ENCODE measurements around the gene LY6G6F. TPM values are rescaled to one million over a fixed set of nuclear protein-coding genes. Genes with fewer than 3 reads are reported as not detected.

Gene LY6G6F
- total and polyA plus RNA-seq, 2 of the 13 experiments (the other 11 are each of a cell fraction or from before 2014, with no cell fraction given), result not detected

DNA sequence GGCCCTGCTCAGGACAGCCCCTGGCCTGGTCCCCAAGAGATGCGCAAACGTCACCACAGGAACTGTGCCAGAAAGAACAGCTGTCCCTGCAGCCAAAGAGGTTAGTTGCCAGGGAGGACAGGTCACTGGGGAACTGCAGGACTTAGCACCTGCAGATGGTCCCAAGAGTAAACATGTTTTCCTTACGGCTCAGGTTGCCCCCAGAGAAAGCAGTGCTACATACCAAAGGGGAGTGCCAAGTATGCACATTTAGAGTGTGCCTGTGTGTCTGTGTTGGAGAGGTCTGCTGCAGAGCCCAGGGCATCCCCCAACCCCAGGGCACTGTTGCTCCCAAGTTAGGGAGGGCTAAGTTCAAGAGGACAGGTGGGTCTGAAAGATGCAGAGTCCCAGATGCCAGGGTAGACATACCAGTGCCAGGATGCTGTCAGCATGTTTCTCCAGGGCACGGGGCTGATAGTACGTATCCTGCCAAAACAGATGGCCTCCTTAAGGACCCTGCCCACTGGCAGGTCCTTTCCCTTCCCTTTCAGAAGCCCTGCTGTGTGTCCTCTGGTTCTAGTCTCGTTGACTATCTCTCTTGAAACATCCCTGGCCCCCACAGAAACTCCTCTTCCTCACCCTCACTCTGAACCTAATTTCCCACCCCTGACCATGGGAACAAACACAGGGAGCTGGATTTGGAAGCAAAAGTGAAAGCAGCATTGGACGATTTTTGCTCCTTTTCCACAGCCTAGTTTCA lies 4.8 kb upstream of the LY6G6F start (continued):
- TF ChIP-seq, protein P1, sequence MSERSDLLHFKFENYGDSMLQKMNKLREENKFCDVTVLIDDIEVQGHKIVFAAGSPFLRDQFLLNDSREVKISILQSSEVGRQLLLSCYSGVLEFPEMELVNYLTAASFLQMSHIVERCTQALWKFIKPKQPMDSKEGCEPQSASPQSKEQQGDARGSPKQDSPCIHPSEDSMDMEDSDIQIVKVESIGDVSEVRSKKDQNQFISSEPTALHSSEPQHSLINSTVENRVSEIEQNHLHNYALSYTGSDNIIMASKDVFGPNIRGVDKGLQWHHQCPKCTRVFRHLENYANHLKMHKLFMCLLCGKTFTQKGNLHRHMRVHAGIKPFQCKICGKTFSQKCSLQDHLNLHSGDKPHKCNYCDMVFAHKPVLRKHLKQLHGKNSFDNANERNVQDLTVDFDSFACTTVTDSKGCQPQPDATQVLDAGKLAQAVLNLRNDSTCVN (CRISPR knock-in tag; IDR thresholded peaks at IDR 0.05; ENCODE audit: borderline replicate concordance), result no peak
- TF ChIP-seq ZNF839 (CRISPR knock-in tag; IDR thresholded peaks at IDR 0.05; ENCODE audit: borderline replicate concordance), result 0 out of 2 replicates have a peak, but pooled peaks have one; percentile 54
- no peak for TF ChIP-seq KDM1A (CRISPR knock-in tag; IDR thresholded peaks at IDR 0.05)
- no peak for TF ChIP-seq NR2F2 (IDR thresholded peaks at IDR 0.05; ENCODE audit: borderline replicate concordance, low read depth)
- peak; percentile 71; the same call in 1 of the 2 replicates for TF ChIP-seq NRL (CRISPR knock-in tag; IDR thresholded peaks at IDR 0.05; ENCODE audit: borderline replicate concordance)
- TF ChIP-seq ZNF746 (CRISPR knock-in tag; IDR thresholded peaks at IDR 0.05), result 0 out of 2 replicates have a peak, but pooled peaks have one; percentile 46
- TF ChIP-seq, protein P2, sequence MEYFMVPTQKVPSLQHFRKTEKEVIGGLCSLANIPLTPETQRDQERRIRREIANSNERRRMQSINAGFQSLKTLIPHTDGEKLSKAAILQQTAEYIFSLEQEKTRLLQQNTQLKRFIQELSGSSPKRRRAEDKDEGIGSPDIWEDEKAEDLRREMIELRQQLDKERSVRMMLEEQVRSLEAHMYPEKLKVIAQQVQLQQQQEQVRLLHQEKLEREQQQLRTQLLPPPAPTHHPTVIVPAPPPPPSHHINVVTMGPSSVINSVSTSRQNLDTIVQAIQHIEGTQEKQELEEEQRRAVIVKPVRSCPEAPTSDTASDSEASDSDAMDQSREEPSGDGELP (IDR thresholded peaks at IDR 0.05; ENCODE audit: borderline replicate concordance, low read depth), result peak; percentile 32; the same call in 1 of the 2 replicates

DNA sequence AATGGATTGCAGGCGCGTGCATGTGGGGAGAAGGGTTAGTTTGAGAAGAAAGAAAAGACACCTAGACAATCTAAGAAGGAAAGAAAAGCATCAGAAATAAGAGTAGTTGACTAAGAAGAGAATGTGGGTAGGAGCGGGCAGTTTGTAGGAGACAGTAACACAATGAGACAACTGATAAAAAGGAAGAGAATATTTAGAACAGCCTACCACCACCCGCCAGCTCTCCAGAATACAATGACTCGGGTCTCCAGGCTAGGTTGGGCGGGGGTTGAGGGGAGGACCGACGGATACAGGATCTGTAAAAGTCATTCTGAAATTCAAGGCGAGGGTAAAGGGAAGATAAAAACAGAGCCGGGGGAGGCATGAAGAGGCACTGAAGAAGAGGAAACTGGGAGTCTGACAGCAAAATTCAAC lies 4.3 kb upstream of the LY6G6F start:
- intact Hi-C loops (cut with micrococcal nuclease; ENCODE audit: unreplicated experiment), result loop anchor here (2.0 to 5.0 kb wide), 2 partner anchors 22 to 35 kb away; partner anchors contain the start of genes CLIC1 and LY6G5C
- DNase-seq (ENCODE audit: low spot score), result no peak
- ChIA-PET POLR2A (interaction anchor here (0.6 to 2.7 kb wide), 21 partner anchors 10 to 439 kb away, joined by 3 to 57 read pairs (median 6); partner anchors contain the start of genes APOM, C6orf47, CLIC1 and CSNK2B), CTCF (ENCODE audit: low intra/inter-chr PET ratio, low total read pairs) (no interaction called here)
- WGBS (ENCODE audit: low lambda C conversion rate), result 5% methylated on average over 10 of the region's 10 CpGs
- Histone ChIP-seq H3K79me2 (ENCODE audit: insufficient read depth, low read length) (peaks cover 22% of the 10 kb centered on the region), H3K4me3 (replicated peaks in 1 of 3; ENCODE audit: insufficient read depth in 1 of 3, low read depth in 2 of 3, low read length in 3 of 3) (peak overlapping the region; percentile 71 to 84 (median 81)), H3K4me2 (ENCODE audit: low read depth, low read length) (peak overlapping the region; percentile 99), H3K36me3 (replicated peaks in 1 of 2; ENCODE audit: control insufficient read depth in 1 of 2, insufficient read depth in 2 of 2, low read length in 2 of 2) (peaks cover 4 to 7% of the 10 kb centered on the region in 2 experiments; a peak in 3 of 5 replicates), H3K4me1 (ENCODE audit: insufficient read depth, low read length) (peaks cover 39% of the 10 kb centered on the region), H3K27ac (ENCODE audit: extremely low read length, insufficient read depth, low read length) (peak overlapping the region; percentile 85), H3K27me3 (ENCODE audit: control insufficient read depth in 1 of 2, insufficient read depth in 2 of 2, low read length in 2 of 2) (peaks cover 0 to 2% of the 10 kb centered on the region in 2 experiments; a peak in 2 of 5 replicates), H4K20me1 (ENCODE audit: insufficient read depth, low read length) (no peaks in the 10 kb centered on the region), H2AFZ (ENCODE audit: low read length) (peak overlapping the region; percentile 48), H3K9me3 (ENCODE audit: low read length) (no peaks in the 10 kb centered on the region), H3K9ac (ENCODE audit: insufficient read depth, low read depth, low read length) (peak overlapping the region; percentile 95)
- FAIRE-seq, result no peak
- ATAC-seq, result peak; percentile 31
- no TSS peak for BruUV-seq (replicated peaks)
- in situ Hi-C loops (cut with HindIII; ENCODE audit: extremely low pct_ligation_motif_present, low pct_unique_long_range_greater_than_20kb), result no loop called here
- TF ChIP-seq, protein P3, sequence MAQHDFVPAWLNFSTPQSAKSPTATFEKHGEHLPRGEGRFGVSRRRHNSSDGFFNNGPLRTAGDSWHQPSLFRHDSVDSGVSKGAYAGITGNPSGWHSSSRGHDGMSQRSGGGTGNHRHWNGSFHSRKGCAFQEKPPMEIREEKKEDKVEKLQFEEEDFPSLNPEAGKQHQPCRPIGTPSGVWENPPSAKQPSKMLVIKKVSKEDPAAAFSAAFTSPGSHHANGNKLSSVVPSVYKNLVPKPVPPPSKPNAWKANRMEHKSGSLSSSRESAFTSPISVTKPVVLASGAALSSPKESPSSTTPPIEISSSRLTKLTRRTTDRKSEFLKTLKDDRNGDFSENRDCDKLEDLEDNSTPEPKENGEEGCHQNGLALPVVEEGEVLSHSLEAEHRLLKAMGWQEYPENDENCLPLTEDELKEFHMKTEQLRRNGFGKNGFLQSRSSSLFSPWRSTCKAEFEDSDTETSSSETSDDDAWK (CRISPR knock-in tag; IDR thresholded peaks at IDR 0.05), result no peak
- TF ChIP-seq, protein P4, sequence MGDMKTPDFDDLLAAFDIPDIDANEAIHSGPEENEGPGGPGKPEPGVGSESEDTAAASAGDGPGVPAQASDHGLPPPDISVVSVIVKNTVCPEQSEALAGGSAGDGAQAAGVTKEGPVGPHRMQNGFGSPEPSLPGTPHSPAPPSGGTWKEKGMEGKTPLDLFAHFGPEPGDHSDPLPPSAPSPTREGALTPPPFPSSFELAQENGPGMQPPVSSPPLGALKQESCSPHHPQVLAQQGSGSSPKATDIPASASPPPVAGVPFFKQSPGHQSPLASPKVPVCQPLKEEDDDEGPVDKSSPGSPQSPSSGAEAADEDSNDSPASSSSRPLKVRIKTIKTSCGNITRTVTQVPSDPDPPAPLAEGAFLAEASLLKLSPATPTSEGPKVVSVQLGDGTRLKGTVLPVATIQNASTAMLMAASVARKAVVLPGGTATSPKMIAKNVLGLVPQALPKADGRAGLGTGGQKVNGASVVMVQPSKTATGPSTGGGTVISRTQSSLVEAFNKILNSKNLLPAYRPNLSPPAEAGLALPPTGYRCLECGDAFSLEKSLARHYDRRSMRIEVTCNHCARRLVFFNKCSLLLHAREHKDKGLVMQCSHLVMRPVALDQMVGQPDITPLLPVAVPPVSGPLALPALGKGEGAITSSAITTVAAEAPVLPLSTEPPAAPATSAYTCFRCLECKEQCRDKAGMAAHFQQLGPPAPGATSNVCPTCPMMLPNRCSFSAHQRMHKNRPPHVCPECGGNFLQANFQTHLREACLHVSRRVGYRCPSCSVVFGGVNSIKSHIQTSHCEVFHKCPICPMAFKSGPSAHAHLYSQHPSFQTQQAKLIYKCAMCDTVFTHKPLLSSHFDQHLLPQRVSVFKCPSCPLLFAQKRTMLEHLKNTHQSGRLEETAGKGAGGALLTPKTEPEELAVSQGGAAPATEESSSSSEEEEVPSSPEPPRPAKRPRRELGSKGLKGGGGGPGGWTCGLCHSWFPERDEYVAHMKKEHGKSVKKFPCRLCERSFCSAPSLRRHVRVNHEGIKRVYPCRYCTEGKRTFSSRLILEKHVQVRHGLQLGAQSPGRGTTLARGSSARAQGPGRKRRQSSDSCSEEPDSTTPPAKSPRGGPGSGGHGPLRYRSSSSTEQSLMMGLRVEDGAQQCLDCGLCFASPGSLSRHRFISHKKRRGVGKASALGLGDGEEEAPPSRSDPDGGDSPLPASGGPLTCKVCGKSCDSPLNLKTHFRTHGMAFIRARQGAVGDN (CRISPR knock-in tag; IDR thresholded peaks at IDR 0.05), result no peak
- TF ChIP-seq ZNF678 (CRISPR knock-in tag; IDR thresholded peaks at IDR 0.05) (no peak), ZBTB42 (CRISPR knock-in tag; IDR thresholded peaks at IDR 0.05) (0 out of 2 replicates have a peak, but pooled peaks have one; percentile 5), ZNF614 (CRISPR knock-in tag; IDR thresholded peaks at IDR 0.05; ENCODE audit: borderline replicate concordance) (no peak)
